Smooth muscle cell of the brain vasculature (primary cell): ENCODE measurements around the gene CTDNEP1.

ENCODE experiments used
- DNase-seq: peaks from one replicate; pipeline ENCODE4 v3.0.0-alpha.2; 2012; ENCODE audit warnings: low read depth, low spot score

The CTDNEP1 gene

GRCh38 chr17:7229504-7229903 lies 22.0 kb downstream of the CTDNEP1 start:
- no peak for DNase-seq

GRCh38 chr17:7228920-7229319 lies 22.6 kb downstream of the CTDNEP1 start:
- no peak for DNase-seq

GRCh38 chr17:7226721-7227710 lies 24.5 kb downstream of the CTDNEP1 start:
- DNase-seq = no peak

GRCh38 chr17:7225711-7226331 lies 25.7 kb downstream of the CTDNEP1 start:
- no peak for DNase-seq

- DNase-seq = no peak
Observed at GRCh38 chr17:7224661-7225111, 26.8 kb downstream of the CTDNEP1 start.

GRCh38 chr17:7224110-7224509 lies 27.4 kb downstream of the CTDNEP1 start:
- DNase-seq = no peak

- DNase-seq = no peak
Observed at GRCh38 chr17:7223375-7223774, 28.2 kb downstream of the CTDNEP1 start.

GRCh38 chr17:7222972-7223292 lies 28.6 kb downstream of the CTDNEP1 start:
- no peak for DNase-seq

GRCh38 chr17:7222093-7222971 lies 29.2 kb downstream of the CTDNEP1 start:
- no peak for DNase-seq

- no peak for DNase-seq
Observed at GRCh38 chr17:7221278-7222092, 30.0 kb downstream of the CTDNEP1 start.

- no peak for DNase-seq
Observed at GRCh38 chr17:7220593-7221277, 30.8 kb downstream of the CTDNEP1 start.

- DNase-seq = no peak
Observed at GRCh38 chr17:7219812-7220592, 31.5 kb downstream of the CTDNEP1 start, which contains the start of the genes ACADVL and DLG4. TSS of gene ACADVL (plus strand) at chr17:7219938. CDS start at chr17:7219985, 47 bp downstream. TSS of gene DLG4 (minus strand) at chr17:7219836.

GRCh38 chr17:7219229-7219811 lies 32.2 kb downstream of the CTDNEP1 start:
- DNase-seq = no peak

GRCh38 chr17:7218758-7219157 lies 32.8 kb downstream of the CTDNEP1 start:
- no peak for DNase-seq

- no peak for DNase-seq
Observed at GRCh38 chr17:7218166-7218565, 33.4 kb downstream of the CTDNEP1 start.

GRCh38 chr17:7217113-7217987 lies 34.2 kb downstream of the CTDNEP1 start:
- no peak for DNase-seq

- no peak for DNase-seq
Observed at GRCh38 chr17:7216242-7217112, 35.1 kb downstream of the CTDNEP1 start.
